T-helper 1 cell (primary cell): Measurements from ENCODE around the gene STRA8.
A peak's percentile ranks its signal among the peaks of the same experiment; 100 is the strongest.
"Not testable (repeated sequence)": the region's sequence is repeated elsewhere in the genome, so short reads cannot be mapped to it uniquely, and the experiment has no call there.

Experiments
- DNase-seq, 5 donors: peaks; one replicate each; pipeline ENCODE4 v3.0.0-alpha.2; 2012 to 2020

Gene STRA8

DNA sequence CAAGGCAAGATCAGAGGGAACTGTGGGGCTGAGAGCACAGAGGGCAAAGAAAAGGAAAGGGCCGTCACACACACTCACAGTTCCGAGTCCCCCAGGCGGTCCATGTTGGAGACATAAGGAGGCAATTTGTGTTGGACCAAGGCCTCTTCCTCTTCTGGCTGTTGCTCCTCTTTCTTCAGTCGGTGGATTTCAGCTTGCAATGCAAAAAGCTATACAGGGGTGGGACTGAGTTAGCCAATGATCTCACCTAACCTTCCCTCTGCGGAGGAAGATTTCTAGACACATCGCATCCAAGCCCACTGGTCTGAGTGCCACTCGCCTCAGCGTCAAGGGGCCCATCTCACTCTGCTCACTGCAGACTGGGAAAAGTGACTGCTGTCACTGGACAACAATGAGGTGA lies 27.8 kb upstream of the STRA8 start:
- no peak for DNase-seq

DNA sequence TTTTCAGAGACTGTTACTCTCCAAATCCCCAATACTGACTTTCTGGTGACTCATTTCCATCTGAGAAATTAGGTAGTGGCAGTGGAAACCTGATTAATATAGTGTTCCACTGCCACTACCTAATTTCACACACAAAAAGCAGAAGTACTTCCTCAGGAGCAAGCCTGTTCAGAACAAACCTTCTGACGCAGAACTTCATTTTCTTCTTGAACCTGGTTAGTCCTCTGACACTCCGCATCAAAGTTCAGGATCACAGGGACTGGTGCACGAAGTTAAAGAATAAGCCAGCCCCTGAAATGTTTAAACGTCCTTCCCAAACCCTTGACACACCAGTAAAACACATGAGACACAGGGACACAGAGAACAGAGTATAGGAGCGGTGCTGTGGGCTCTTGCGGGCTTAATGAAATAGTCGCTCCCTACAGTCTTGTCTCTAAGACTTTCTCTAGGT lies 26.7 kb upstream of the STRA8 start:
- DNase-seq: peak in 1 of 5 donors; percentile 12

- no peak for DNase-seq
Measured at GRCh38 chr7:135207406-135208101, 26.1 kb upstream of the STRA8 start.

- DNase-seq: no peak
Measured at GRCh38 chr7:135208102-135208793, 25.4 kb upstream of the STRA8 start.

GRCh38 chr7:135209225-135209834 lies 24.3 kb upstream of the STRA8 start:
- no peak for DNase-seq

- DNase-seq: peak in 1 of 5 donors; percentile 35
Measured at GRCh38 chr7:135210888-135211178, 22.8 kb upstream of the STRA8 start.

GRCh38 chr7:135211179-135211945 lies 22.3 kb upstream of the STRA8 start, which contains the start of gene WDR91:
Gene WDR91, minus strand, starts transcription at chr7:135211526. Its CDS starts 24 bp downstream, at chr7:135211502.
- DNase-seq: peak; percentile 94 to 99 (median 96)

DNA sequence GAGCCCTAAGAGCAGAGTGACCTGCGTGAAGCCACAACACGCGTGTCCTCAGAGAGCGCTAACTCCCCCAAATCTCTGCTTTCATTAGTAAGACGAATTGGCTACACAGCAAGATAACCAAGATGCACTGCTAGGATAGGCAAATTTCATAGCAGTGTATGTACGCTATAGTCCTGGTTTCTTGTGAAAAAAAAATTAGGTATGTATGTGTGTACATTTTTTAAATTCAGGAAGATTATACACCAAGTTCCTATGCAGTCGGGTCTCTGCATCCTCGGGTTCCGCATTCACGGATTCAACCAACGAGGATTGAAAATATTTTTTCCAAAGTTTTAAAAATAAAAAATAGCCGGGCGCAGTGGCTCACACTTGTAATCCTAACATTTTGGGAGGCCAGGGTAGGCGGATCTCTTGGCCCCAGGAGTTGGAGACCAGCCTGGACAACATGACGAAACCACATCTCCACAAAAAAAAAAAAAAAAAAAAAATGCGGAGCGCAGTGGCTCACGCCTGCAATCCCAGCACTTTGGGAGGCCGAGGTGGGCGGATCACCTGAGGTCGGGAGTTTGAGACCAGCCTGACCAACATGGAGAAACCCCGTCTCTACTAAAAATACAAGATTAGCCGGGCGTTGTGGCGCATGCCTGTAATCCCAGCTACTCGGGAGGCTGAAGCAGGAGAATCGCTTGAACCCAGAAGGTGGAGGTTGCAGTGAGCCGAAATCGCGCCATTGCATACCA lies 21.5 kb upstream of the STRA8 start:
- not testable (repeated sequence) for DNase-seq

GRCh38 chr7:135213831-135214230 lies 19.8 kb upstream of the STRA8 start:
- DNase-seq: no peak

GRCh38 chr7:135215180-135215579 lies 18.5 kb upstream of the STRA8 start:
- no peak for DNase-seq

DNA sequence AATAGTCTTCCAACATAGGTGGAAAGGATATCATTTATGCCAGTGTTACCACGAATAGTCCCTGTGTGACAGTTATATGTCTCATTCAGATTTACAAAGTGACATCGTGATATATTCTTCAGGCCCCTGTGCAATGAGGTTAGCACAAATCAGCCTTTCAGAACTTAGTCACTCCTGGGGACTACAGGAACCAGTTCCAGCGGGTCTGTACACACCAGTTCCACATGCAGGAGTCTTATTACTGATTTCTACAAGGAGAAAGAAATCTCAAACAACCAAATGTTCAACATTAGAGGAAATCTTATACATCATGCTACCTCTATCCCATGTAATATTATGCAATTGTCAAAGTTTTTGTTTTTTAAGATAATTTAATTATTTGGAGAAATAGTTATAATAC lies 17.9 kb upstream of the STRA8 start:
- DNase-seq: no peak

DNA sequence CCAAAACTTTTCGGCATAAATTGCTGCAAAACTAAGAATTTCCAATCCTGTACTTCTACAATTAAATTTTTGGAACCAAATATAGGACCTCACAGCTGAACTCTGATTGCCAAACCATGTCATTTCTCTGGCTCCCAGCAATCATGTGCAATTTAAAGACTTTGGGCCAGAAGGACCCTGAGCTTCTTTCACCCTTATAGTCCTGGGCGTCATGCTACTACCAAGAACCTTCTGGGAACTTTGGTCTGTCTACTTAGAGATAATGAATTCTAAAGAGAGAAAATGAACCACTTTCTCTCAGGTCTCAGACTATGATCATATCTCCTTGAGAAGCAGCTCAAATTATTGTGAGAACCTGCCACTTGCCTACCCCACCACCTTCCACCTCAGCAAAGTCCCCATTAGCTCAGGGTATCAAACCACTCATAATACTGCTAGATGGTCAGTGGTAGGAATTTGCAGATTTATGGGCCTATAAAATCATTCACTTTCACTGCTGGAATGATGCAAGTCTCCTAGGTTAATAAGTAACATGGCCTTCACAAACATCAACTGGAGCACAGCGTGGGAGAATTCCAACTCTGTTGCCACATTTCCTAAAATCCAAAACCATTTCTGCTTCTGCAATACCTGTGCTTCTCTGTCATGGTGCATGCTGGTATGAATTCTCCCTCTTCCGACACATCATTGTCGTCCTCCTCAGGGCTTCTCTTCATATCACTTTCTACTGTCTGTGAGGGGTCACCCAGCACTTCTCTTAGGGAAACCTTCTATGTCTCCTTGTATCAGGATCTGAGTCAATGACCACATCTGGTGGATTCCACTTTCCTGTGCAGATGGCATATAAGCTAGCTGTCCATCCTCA lies 15.8 kb upstream of the STRA8 start:
- DNase-seq: no peak

DNA sequence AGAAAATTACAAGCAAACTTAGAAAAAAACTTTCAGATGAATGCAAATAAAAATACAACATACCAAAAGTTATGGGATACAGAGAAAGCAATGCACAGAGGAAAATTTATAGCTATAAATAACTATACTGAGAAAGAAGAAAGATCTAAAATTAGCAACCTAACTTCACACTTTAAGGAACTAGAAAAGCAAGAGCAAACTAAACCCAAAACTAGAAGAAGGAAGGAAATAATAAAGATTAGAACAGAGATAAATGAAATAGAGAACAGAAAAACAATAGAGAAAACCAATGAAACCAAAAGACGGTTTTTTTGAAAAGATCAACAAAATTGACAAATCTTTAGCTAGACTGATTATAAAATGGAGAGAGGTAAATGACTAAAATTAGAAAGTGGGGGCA lies 9.6 kb upstream of the STRA8 start:
- DNase-seq: no peak

- DNase-seq: no peak
Measured at GRCh38 chr7:135231686-135232085, 2.0 kb upstream of the STRA8 start.

- DNase-seq: no peak
Measured at GRCh38 chr7:135232087-135232486, 1.6 kb upstream of the STRA8 start.

GRCh38 chr7:135232720-135233119 lies 918 bp upstream of the STRA8 start:
- DNase-seq: no peak

DNA sequence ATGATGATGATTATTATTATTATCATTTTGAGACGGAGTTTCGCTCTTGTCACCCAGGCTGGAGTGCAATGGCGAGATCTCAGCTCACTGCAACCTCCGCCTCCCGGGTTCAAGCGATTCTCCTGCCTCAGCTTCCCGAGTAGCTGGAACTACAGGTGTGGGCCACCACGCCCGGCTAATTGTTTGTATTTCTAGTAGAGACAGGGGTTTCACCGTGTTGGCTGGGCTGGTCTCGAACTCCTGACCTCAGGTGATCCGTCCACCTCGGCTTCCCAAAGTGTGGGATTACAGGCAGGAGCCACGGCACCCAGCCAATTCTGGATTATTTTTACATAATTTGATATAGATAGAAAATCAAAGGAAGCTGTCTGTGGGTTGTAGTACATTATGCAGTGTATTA lies 457 bp downstream of the STRA8 start:
- not testable (repeated sequence) for DNase-seq

DNA sequence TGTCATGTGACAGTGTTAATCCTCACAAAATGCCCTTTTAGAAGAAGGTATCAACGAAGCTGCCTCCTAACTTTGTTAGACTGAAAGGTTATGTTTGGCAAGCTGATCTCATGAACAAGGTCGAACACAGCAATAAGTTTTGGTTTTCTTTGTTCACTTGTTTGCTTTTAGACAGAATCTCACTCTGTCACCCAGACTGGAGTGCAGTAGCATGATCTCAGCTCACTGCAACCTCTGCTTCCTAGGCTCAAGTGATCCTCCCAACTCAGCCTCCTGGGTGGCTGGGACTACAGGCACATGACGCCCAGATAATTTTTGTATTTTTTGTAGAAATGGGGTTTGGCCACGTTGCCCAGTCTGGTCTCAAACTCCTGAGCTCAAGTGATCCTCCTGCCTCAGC lies 1.1 kb downstream of the STRA8 start:
- no peak for DNase-seq

DNA sequence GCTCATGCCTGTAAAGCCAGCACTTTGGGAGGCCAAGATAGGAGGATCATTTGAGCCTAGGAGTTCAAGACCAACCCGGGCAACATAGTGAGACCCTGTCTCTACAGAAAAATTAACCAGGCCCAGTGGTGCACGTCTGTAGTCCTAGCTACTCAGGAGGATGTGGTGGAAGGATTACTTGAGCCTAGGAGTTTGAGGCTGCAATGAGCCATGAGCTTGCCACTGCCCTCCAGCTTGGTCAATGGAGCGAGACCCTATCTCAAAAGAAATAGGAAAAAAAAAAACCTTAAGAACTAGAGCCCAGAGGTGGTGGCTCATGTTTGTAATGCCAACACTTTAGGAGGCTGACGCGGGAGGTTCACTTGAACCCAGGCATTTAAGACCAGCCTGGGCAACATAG lies 2.2 kb downstream of the STRA8 start:
- DNase-seq: no peak

GRCh38 chr7:135236727-135237126 lies 3.1 kb downstream of the STRA8 start:
- no peak for DNase-seq

DNA sequence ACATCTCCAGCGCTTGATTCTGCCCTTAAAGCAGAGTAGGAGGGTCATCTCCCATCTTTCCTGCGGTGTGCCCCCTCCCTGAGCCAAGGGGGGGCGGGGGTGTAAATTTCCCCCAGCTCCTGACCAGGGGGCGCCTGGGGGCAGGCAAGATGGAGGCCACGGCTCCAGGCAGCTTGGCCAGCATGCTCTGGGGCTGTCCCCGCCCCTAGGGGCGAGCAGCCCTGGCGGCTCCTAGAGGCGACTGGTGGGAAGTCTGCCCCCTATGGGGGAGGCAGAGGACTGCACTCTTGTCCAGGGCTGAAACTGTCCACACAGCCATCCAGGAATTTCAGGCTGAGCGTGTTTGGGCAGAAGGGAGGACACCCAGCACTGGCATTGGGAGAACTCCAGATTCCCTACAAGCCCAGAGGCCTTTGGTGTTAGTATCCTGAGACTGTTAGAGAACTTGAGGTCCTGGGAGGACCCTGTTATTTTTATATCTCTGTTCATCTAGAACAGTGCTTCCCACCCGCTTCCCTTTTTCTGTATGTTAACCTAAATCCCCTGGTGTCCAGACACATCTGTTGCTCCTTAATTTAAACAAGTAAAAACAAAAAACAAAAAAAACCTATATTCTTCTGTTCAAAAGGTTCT lies 4.6 kb downstream of the STRA8 start:
- peak in 1 of 5 donors; percentile 4 for DNase-seq
